OCI-LY1 (cell line): ENCODE measurements around the gene LAMC2.

ENCODE experiments used
- EZH2 ChIP-seq: fragments of 200-600 bp; sonication (generic), shearing (Covaris generic); IDR thresholded peaks from 2 replicates; pipeline ENCODE4 v1.8.0; 2017; ENCODE audit warnings: borderline replicate concordance, mixed run types, mild to moderate bottlenecking, antibody characterized with exemption, low read length, moderate library complexity, mixed read lengths
- TF ChIP-seq, protein P1 (sequence below): fragments of 200-600 bp; sonication (generic), shearing (Covaris generic); IDR thresholded peaks from 2 replicates; pipeline ENCODE4 v1.5.1; 2017; ENCODE audit warnings: mild to moderate bottlenecking, antibody characterized with exemption, low read length, moderate library complexity, mixed read lengths

DNA sequence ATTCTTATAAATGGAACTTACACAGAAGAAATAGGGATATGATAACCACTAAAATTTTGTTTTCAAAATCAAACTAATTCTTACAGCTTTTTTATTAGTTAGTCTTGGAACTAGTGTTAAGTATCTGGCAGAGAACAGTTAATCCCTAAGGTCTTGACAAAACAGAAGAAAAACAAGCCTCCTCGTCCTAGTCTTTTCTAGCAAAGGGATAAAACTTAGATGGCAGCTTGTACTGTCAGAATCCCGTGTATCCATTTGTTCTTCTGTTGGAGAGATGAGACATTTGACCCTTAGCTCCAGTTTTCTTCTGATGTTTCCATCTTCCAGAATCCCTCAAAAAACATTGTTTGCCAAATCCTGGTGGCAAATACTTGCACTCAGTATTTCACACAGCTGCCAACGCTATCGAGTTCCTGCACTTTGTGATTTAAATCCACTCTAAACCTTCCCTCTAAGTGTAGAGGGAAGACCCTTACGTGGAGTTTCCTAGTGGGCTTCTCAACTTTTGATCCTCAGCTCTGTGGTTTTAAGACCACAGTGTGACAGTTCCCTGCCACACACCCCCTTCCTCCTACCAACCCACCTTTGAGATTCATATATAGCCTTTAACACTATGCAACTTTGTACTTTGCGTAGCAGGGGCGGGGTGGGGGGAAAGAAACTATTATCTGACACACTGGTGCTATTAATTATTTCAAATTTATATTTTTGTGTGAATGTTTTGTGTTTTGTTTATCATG is 42.3 kb upstream of the LAMC2 start:
- TF ChIP-seq, protein P1, sequence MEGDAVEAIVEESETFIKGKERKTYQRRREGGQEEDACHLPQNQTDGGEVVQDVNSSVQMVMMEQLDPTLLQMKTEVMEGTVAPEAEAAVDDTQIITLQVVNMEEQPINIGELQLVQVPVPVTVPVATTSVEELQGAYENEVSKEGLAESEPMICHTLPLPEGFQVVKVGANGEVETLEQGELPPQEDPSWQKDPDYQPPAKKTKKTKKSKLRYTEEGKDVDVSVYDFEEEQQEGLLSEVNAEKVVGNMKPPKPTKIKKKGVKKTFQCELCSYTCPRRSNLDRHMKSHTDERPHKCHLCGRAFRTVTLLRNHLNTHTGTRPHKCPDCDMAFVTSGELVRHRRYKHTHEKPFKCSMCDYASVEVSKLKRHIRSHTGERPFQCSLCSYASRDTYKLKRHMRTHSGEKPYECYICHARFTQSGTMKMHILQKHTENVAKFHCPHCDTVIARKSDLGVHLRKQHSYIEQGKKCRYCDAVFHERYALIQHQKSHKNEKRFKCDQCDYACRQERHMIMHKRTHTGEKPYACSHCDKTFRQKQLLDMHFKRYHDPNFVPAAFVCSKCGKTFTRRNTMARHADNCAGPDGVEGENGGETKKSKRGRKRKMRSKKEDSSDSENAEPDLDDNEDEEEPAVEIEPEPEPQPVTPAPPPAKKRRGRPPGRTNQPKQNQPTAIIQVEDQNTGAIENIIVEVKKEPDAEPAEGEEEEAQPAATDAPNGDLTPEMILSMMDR: no peak
- TF ChIP-seq EZH2: no peak
